ENCODE data around the gene ITGA2. TPM values are rescaled to one million over a fixed set of nuclear protein-coding genes. Genes with fewer than 3 reads are reported as not detected.

Gene ITGA2
- polyA plus RNA-seq, 1 experiment: 5.3 TPM

GRCh38 chr5:53120165-53120564 is 131.0 kb downstream of the ITGA2 start:
- POLR2A ChIA-PET: no interaction called here
- H3K27me3 ChIP-seq (ENCODE audit: control insufficient read depth, insufficient read depth, low read length): no peaks in the 10 kb centered on the region; the same call in 1 of the 2 replicates
- CTCF ChIA-PET: interaction anchor here (1.7 kb wide), 1 partner anchor 1109 kb away, joined by 7 read pairs; no protein-coding TSS in a partner anchor
- no peak overlapping the region for H3K4me3 ChIP-seq (ENCODE audit: low read depth, low read length)
- TF ChIP-seq, protein P1, sequence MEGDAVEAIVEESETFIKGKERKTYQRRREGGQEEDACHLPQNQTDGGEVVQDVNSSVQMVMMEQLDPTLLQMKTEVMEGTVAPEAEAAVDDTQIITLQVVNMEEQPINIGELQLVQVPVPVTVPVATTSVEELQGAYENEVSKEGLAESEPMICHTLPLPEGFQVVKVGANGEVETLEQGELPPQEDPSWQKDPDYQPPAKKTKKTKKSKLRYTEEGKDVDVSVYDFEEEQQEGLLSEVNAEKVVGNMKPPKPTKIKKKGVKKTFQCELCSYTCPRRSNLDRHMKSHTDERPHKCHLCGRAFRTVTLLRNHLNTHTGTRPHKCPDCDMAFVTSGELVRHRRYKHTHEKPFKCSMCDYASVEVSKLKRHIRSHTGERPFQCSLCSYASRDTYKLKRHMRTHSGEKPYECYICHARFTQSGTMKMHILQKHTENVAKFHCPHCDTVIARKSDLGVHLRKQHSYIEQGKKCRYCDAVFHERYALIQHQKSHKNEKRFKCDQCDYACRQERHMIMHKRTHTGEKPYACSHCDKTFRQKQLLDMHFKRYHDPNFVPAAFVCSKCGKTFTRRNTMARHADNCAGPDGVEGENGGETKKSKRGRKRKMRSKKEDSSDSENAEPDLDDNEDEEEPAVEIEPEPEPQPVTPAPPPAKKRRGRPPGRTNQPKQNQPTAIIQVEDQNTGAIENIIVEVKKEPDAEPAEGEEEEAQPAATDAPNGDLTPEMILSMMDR (IDR thresholded peaks at IDR 0.05; ENCODE audit: insufficient read depth, low read depth, low read length): no peak
- no peak for DNase-seq (ENCODE audit: low read depth)
- no peaks in the 10 kb centered on the region for H3K36me3 ChIP-seq (ENCODE audit: control insufficient read depth, insufficient read depth, low read length)

GRCh38 chr5:53123702-53124101 is 134.6 kb downstream of the ITGA2 start:
- Histone ChIP-seq H3K36me3 (ENCODE audit: control insufficient read depth, insufficient read depth, low read length) (no peaks in the 10 kb centered on the region), H3K27me3 (ENCODE audit: control insufficient read depth, insufficient read depth, low read length) (no peaks in the 10 kb centered on the region; the same call in 1 of the 2 replicates), H3K4me3 (ENCODE audit: low read depth, low read length) (no peak overlapping the region)
- TF ChIP-seq, protein P1 (IDR thresholded peaks at IDR 0.05; ENCODE audit: insufficient read depth, low read depth, low read length): no peak
- POLR2A ChIA-PET: no interaction called here
- CTCF ChIA-PET: interaction anchor here (0.6 to 1.7 kb wide), 10 partner anchors 9 to 1112 kb away, joined by 3 to 12 read pairs (median 3); no protein-coding TSS in a partner anchor
- no peak for DNase-seq (ENCODE audit: low read depth)

DNA sequence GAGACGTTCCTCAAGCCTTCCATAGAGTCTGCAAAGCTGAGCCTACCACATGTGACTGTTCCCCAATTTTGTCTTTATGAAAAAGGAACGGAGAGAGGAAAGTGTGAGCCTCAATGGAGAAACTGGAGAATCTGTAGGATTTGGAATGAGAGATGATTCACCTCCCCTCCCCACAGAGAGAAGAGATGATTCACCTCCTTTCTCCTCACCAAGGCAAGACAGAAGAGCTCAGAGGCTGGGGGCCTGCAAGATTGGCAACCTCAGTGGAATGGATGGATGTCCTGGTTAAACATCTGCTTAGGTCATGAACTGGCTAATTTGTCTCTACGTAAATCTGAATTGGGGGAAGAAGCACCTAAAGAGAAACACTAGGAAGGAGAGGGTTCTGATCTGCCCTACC is 137.4 kb downstream of the ITGA2 start:
- Histone ChIP-seq H3K27me3 (ENCODE audit: control insufficient read depth, insufficient read depth, low read length) (no peaks in the 10 kb centered on the region), H3K4me3 (ENCODE audit: low read depth, low read length) (no peak overlapping the region), H3K36me3 (ENCODE audit: control insufficient read depth, insufficient read depth, low read length) (no peaks in the 10 kb centered on the region)
- ChIA-PET POLR2A (no interaction called here), CTCF (interaction anchor here (0.6 to 1.7 kb wide), 5 partner anchors 9 to 1108 kb away, joined by 3 to 7 read pairs (median 3); no protein-coding TSS in a partner anchor)
- TF ChIP-seq, protein P1 (IDR thresholded peaks at IDR 0.05; ENCODE audit: insufficient read depth, low read depth, low read length): no peak
- DNase-seq (ENCODE audit: low read depth): no peak

GRCh38 chr5:53127107-53127506 is 138.0 kb downstream of the ITGA2 start:
- no peak for DNase-seq (ENCODE audit: low read depth)
- Histone ChIP-seq H3K4me3 (ENCODE audit: low read depth, low read length) (no peak overlapping the region), H3K27me3 (ENCODE audit: control insufficient read depth, insufficient read depth, low read length) (no peaks in the 10 kb centered on the region), H3K36me3 (ENCODE audit: control insufficient read depth, insufficient read depth, low read length) (no peaks in the 10 kb centered on the region)
- TF ChIP-seq, protein P1 (IDR thresholded peaks at IDR 0.05; ENCODE audit: insufficient read depth, low read depth, low read length): no peak
- POLR2A ChIA-PET: no interaction called here
- CTCF ChIA-PET: interaction anchor here (0.6 to 1.7 kb wide), 3 partner anchors 92 to 1107 kb away, joined by 3 to 7 read pairs (median 3); no protein-coding TSS in a partner anchor

GRCh38 chr5:53128481-53128880 is 139.3 kb downstream of the ITGA2 start:
- ChIA-PET POLR2A (no interaction called here), CTCF (no interaction called here)
- Histone ChIP-seq H3K4me3 (ENCODE audit: low read depth, low read length) (no peak overlapping the region), H3K27me3 (ENCODE audit: control insufficient read depth, insufficient read depth, low read length) (no peaks in the 10 kb centered on the region), H3K36me3 (ENCODE audit: control insufficient read depth, insufficient read depth, low read length) (no peaks in the 10 kb centered on the region)
- DNase-seq (ENCODE audit: low read depth): no peak
- TF ChIP-seq, protein P1 (IDR thresholded peaks at IDR 0.05; ENCODE audit: insufficient read depth, low read depth, low read length): no peak
